Fibroblast of gingiva (primary cell): ENCODE data around the gene BBC3.

Experiments
- DNase-seq: peaks from one replicate; pipeline ENCODE4 v3.0.0-alpha.2; 2011; ENCODE audit warnings: low read depth

The BBC3 gene

GRCh38 chr19:47231215-47232054, 436 bp upstream of the BBC3 start:
- DNase-seq, result peak; percentile 90

- peak; percentile 30 for DNase-seq
Measured at GRCh38 chr19:47230054-47230920, 712 bp downstream of the BBC3 start.

- peak; percentile 26 for DNase-seq
Measured at GRCh38 chr19:47229676-47230053, 1.3 kb downstream of the BBC3 start.

GRCh38 chr19:47228937-47229675, 1.9 kb downstream of the BBC3 start:
- peak; percentile 39 for DNase-seq

- no peak for DNase-seq
Measured at GRCh38 chr19:47228168-47228936, 2.6 kb downstream of the BBC3 start.

GRCh38 chr19:47227352-47228167, 3.4 kb downstream of the BBC3 start:
- DNase-seq, result peak; percentile 95

- DNase-seq, result peak; percentile 86
Measured at GRCh38 chr19:47226426-47227351, 4.3 kb downstream of the BBC3 start.

- peak; percentile 91 for DNase-seq
Measured at GRCh38 chr19:47225746-47226425, 5.1 kb downstream of the BBC3 start.

- no peak for DNase-seq
Measured at GRCh38 chr19:47221890-47222289, 9.1 kb downstream of the BBC3 start.

- no peak for DNase-seq
Measured at GRCh38 chr19:47221080-47221841, 9.7 kb downstream of the BBC3 start.

GRCh38 chr19:47215581-47215980, 15.4 kb downstream of the BBC3 start:
- no peak for DNase-seq

GRCh38 chr19:47210689-47211316, 20.2 kb downstream of the BBC3 start:
- peak; percentile 71 for DNase-seq

GRCh38 chr19:47210180-47210490, 20.9 kb downstream of the BBC3 start:
- DNase-seq, result no peak

GRCh38 chr19:47209319-47210179, 21.4 kb downstream of the BBC3 start:
- peak; percentile 63 for DNase-seq

- DNase-seq, result no peak
Measured at GRCh38 chr19:47203254-47203653, 27.7 kb downstream of the BBC3 start.

GRCh38 chr19:47200530-47200929, 30.5 kb downstream of the BBC3 start:
- DNase-seq, result no peak

- no peak for DNase-seq
Measured at GRCh38 chr19:47197141-47197540, 33.9 kb downstream of the BBC3 start.
